Skin epidermis (tissue), 12 donors: ENCODE measurements around the gene CD274.
A peak's percentile ranks its signal among the peaks of the same experiment; 100 is the strongest.
"Not testable (repeated sequence)": the region's sequence is repeated elsewhere in the genome, so short reads cannot be mapped to it uniquely, and the experiment has no call there.

Source experiments
- H3K27ac ChIP-seq, 21 experiments: fragments of 200-600 bp; sonication (generic) in 11 of 21; one replicate each; pipeline ENCODE4 v1.5.0; 2020; ENCODE audit warnings: mild to moderate bottlenecking in 3 of 21, inconsistent platforms in 2 of 21, moderate library complexity in 2 of 21
- H3K4me3 ChIP-seq, 7 experiments: fragments of 200-600 bp; sonication (generic) in 2 of 7; one replicate each; pipeline ENCODE4 v1.5.0; 2020; ENCODE audit warnings: inconsistent platforms in 2 of 7, mild to moderate bottlenecking in 2 of 7, moderate library complexity in 1 of 7

Gene CD274

DNA sequence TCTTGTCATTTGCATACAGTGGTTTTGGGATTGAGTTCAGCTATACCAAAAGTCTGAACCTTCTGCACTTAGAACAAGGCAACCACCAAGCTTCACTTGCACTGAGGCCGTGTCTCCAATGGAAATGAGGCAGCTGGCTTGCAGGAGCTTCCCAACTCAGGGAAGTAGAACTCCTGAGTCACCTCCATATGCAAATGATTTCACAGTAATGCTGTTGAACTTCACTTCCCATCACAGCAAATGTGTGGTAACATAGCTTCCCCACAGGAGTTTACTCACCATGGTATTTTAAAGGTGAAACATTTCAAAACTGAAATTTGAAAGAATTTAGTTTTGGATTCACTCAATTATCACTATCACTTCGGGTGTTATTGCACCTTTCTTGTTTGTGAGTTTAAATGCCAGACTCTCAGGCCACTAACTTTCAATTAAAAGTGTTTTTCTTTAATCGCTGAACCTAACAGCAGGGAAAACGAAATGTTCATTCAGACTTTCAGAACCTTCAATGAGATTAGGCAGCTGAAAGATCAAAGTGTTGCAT is 9.0 kb downstream of the CD274 start:
- H3K4me3 ChIP-seq: no peak overlapping the region
- H3K27ac ChIP-seq: peak overlapping the region in 5 of 21 experiments; percentile 22 to 65 (median 35)

DNA sequence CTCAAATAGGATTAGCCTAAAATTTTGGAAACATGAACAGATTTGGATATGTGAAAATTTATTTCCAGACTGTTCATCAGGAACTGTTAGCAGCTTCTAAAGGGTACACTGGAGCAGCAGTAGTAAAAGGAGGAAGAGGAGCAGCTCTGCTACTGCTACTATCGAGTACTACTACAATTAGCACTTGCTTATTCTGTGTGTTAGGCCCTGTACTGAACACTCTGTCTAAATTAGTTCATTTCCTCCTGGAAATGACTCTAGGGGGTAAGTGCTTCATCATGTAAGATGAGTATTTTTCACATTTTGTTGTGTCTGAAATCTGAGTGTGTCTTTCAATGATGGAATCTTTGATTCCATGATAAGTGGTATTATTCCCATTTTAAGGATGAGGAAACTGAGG is 9.8 kb downstream of the CD274 start:
- H3K4me3 ChIP-seq: no peak overlapping the region
- H3K27ac ChIP-seq: peak overlapping the region in 1 of 21 experiments; percentile 65

GRCh38 chr9:5464831-5465330 is 14.5 kb downstream of the CD274 start:
- H3K27ac ChIP-seq: peak overlapping the region in 1 of 21 experiments; percentile 11

GRCh38 chr9:5466005-5466404 is 15.7 kb downstream of the CD274 start:
- Histone ChIP-seq H3K27ac (no peak overlapping the region), H3K4me3 (no peak overlapping the region)

More at GRCh38 chr9:5464831-5465330, 14.5 kb downstream of the CD274 start:
- H3K4me3 ChIP-seq: not testable (repeated sequence)

DNA sequence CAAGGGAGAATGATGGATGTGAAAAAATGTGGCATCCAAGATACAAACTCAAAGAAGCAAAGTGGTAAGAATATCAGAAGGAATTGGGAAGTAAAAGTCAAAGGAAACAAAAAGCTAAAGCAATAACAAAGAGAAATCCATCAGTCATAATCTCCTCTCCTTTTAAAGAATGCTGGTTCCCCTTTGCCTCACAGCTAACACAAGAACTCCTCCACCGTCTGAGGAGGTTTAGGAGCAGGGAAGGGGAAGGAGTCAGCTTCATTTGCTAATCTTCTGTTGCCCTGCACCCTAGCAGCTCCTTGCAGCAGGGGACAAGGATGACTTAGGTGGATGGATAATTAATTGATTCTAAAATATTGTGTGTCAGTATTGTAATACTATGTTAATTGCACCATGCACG is 16.4 kb downstream of the CD274 start:
- H3K27ac ChIP-seq: no peak overlapping the region
- H3K4me3 ChIP-seq: no peak overlapping the region

GRCh38 chr9:5468850-5469249 is 18.5 kb downstream of the CD274 start:
- Histone ChIP-seq H3K4me3 (no peak overlapping the region), H3K27ac (no peak overlapping the region)

DNA sequence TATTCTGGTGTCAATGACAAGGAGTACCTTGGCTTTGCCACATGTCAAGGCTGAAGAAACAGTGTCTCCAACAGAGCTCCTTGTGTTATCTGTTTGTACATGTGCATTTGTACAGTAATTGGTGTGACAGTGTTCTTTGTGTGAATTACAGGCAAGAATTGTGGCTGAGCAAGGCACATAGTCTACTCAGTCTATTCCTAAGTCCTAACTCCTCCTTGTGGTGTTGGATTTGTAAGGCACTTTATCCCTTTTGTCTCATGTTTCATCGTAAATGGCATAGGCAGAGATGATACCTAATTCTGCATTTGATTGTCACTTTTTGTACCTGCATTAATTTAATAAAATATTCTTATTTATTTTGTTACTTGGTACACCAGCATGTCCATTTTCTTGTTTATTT is 19.8 kb downstream of the CD274 start:
- no peak overlapping the region for H3K27ac ChIP-seq
- no peak overlapping the region for H3K4me3 ChIP-seq

DNA sequence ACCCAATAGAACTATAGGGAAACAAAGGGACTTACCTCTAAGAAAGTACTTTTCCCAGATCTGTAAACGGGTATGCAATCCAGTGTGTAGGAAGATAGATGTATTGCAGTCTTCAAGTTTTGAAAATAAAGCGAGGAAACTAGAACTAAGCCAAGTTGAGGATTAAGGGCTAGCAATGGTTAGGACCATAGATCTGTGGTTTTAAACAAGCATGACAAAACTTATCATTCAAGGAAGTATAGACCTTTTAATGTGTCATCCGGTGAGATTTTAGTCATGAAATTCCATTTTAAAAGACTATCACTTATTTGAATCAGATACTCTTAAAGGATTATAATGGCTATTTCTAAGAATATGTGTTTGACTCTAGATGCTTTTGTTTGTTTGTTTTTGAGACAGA is 20.5 kb downstream of the CD274 start:
- no peak overlapping the region for H3K27ac ChIP-seq

GRCh38 chr9:5475611-5476010 is 25.3 kb downstream of the CD274 start:
- not testable (repeated sequence) for H3K27ac ChIP-seq, H3K4me3 ChIP-seq

More for the DNA sequence above, 20.5 kb downstream of the CD274 start:
- H3K4me3 ChIP-seq: no peak overlapping the region

DNA sequence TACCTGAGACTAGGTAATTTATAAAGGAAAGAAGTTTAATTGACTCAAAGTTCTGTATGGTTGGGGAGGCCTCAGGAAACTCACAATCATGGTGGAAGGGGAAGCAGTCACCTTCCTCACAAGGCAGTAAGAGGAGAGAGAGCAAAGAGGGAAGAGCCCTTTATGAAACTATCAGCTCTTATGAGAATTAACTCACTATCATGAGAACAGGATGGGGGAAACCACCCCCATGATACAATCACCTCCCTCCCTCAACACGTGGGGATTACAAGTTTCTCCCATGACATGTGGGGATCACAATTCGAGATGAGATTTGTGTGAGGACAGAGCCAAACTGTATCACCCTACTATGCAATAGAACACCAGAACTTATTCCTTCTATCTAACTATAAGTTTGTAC is 27.9 kb downstream of the CD274 start:
- no peak overlapping the region for H3K27ac ChIP-seq

DNA sequence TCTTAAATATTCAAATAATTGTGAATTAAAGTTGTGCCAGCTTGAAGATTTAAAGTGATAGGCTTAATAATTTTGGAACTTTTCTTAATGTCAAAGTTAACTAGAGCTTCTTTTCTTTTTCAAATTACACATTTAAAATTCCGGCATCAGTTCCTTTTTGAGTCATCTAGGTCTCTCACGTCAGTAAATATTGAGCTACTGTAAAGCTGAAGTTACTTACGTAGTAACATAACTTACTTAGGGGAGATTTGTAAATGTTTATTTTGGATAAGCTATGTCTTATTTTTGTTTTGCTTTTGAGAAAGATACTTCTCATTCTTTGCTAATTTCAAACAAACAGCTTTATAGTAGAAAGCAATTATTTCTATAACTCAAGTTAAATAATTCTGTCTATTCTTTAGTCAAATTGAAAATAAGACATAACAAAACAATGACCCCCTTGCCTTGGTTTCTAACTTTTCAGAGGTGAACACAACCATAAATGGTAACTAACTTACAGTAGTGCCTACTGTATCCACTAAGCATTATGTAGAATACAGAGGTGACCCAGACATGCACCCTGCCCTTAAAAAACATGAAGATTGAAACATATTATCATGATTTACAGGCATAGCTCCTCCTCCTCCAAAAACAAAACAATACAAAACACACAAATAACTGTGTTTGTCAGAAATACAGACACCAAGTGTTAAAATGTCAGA is 29.8 kb downstream of the CD274 start:
- Histone ChIP-seq H3K27ac (no peak overlapping the region), H3K4me3 (no peak overlapping the region)

More for the DNA sequence above, 27.9 kb downstream of the CD274 start:
- no peak overlapping the region for H3K4me3 ChIP-seq

DNA sequence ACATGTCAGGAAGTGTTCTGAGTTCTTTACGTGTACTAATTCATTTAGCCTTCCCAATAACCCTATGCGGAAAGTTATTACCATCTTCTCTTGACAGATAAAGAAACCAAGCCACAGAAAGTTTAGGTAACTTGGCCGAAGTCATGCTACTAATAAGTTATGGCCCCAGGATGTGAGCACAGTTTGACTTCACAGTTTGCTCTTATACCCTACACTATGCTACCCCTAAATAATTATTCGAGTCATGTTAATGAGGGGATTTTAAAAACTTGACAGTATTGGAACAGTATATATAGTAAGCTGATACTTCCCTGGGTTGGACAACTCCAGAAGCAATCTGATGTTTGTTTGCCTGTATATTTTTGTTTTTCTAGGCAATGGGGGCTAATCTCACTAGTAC is 30.6 kb downstream of the CD274 start:
- no peak overlapping the region for H3K27ac ChIP-seq
- no peak overlapping the region for H3K4me3 ChIP-seq

DNA sequence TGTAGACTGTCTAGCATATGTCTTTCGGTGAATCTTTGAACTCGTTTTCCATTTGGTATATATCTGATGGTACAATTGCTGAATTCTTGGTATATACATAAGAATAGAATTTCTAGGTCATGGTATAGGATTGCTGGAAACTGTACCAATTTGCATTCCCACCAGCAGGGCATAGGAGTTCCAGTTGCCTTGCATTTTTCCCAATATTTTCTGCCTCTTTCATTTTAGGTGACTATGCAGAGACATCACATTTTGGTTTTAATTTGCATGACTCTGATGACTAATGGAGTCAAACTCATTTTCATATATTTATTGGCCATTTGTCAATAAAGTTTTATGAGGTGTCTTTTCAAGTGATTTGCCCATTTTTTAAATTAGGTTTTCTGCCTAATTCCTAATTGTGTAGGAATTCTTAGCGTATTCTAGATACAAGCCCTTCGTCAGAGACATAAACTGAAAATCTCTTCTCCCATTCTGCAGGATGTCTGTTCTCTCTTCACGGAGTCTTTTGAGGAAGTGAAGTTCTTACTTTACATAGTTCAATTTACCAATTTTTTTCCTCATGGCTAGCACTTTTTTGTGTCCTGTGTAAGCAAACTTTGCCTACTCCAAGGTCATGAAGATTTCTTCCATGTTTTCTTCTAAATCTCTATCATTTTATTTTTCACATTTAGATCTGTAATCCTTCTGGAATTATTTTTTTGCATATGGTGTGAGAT is 31.1 kb downstream of the CD274 start:
- no peak overlapping the region for H3K27ac ChIP-seq
- no peak overlapping the region for H3K4me3 ChIP-seq

GRCh38 chr9:5482194-5482593 is 31.9 kb downstream of the CD274 start:
- Histone ChIP-seq H3K4me3 (no peak overlapping the region), H3K27ac (no peak overlapping the region)

GRCh38 chr9:5483306-5483705 is 33.0 kb downstream of the CD274 start:
- H3K27ac ChIP-seq: no peak overlapping the region
- no peak overlapping the region for H3K4me3 ChIP-seq

DNA sequence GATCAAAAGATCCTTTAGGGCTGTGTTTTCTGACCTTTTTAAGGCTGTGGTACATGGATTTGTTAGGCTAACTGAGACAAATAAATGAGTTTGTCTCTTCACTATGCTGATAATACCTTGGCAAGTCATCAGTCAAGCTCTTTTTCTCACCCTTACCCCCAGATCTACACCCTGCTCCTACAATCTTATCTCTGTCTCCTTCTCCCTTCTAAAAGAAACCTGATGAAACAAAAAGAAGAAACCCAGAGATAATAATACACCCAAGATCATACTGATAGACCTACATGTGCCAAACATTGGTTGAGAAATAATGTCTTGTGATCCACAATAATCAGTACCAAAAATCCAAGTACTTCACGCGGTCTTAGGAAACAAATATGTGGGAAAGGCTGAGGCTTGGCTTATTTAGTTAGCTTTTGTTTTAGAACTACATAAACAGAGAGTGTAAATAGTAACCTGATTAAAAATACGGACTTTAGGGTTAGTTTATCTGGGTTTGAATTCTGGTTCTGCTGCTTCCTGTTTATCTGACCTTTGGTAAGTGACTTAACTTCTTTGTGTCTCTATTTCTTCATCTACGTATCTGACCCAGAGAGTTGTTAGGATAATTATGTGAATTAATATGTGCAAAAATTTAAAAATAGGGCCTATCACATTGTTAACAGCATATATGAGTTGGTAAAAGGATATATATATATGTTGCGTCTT is 35.2 kb downstream of the CD274 start:
- Histone ChIP-seq H3K27ac (no peak overlapping the region), H3K4me3 (no peak overlapping the region)

GRCh38 chr9:5486988-5487387 is 36.6 kb downstream of the CD274 start:
- H3K27ac ChIP-seq: no peak overlapping the region
- no peak overlapping the region for H3K4me3 ChIP-seq

GRCh38 chr9:5488221-5489008 is 38.1 kb downstream of the CD274 start:
- Histone ChIP-seq H3K27ac (no peak overlapping the region), H3K4me3 (no peak overlapping the region)

DNA sequence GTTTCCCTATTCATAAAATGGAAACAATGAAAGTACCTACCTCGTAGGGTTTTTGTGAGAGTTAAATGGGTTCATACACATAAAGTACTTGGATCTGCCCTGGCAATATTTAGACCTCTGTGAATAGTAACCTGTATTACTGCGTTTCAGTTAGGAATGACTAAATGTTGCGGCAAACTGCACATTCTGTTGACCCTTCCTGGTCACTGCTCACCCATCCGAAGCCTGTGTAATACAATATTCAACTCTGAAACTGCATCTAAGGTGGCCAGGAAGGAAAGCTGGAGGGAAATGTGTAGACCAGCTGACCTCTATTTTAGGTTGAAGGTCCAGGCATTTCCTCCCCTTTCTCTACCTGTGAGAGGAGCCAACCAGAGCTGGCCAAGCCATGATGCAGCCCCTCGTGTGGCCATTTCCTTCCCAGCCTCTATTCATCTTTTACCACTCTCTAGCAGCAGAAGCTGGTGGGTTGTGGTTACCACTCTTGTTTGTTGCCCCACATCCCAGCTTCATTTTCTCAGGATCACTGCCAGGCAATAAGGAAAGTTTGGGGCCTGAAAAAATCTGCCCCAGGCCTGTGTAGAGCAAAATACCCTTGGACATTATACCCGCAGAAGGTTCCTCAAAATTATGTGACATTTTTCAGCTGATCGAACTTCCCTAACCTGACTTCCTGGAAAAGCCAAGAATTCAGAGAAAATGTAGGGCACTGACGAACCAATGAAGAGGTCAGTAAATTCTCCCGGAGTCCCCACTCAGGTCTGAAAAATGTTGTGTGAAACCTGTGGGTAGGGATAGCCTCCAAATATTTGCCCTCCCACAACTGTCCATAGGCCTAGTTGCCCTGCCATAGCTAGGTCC is 39.5 kb downstream of the CD274 start:
- Histone ChIP-seq H3K4me3 (no peak overlapping the region), H3K27ac (peak overlapping the region in 5 of 21 experiments; percentile 4 to 52 (median 20))
